Measurements from ENCODE around the gene COL1A1.

The COL1A1 gene

DNA sequence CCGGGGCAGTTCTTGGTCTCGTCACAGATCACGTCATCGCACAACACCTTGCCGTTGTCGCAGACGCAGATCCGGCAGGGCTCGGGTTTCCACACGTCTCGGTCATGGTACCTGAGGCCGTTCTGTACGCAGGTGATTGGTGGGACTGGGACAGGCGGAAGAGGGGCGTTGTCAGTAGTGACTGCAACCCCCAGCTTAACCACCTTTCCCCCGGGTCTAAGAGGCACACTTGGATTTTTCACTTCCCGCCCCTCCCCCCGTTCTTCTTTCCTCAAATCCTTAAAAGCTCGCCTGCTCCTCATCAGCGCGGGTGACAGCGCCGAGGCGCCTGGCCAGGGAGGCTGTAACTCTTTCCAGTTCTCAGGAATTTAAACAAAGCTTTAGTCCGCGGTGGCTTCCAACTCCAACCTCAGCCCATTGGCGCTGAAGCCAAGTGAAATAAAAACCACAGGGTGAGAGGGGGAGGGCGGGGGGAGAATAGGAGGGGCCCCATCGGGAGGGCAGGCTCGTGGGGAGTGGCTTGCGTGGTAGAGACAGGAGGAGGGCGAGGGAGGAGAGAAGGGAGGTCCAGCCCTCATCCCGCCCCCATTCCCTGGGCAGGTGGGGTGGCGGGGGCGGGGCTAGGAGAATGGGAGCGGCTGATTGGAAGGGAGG, 1.5 kb downstream of the COL1A1 start:
- peak; percentile 24 for DNase-seq (ENCODE audit: low spot score)

DNA sequence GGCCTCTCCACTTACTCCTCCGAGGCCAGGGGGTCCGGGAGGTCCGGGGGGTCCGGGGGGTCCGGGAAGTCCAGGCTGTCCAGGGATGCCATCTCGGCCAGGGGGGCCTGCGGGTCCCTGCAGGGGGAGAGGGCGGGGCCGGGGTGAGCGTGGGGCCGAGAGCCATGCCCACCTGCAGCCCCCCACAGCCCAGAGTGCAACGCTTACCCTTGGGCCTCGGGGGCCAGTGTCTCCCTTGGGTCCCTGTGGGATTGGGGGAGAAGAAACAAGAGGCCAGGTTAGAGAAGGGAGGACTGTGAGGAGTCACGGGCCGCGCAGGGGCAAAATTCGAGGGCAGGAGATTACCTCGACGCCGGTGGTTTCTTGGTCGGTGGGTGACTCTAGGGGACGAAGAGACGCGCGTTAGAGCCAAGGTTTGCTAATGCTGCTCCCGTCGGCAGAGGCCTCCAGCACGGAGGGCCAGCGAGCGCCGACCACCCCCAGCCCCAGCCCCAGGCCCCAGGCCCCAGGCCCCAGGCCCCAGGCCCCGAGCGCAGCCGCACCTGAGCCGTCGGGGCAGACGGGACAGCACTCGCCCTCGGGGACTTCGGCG, 2.1 kb downstream of the COL1A1 start:
- no peak for DNase-seq (ENCODE audit: low spot score)

DNA sequence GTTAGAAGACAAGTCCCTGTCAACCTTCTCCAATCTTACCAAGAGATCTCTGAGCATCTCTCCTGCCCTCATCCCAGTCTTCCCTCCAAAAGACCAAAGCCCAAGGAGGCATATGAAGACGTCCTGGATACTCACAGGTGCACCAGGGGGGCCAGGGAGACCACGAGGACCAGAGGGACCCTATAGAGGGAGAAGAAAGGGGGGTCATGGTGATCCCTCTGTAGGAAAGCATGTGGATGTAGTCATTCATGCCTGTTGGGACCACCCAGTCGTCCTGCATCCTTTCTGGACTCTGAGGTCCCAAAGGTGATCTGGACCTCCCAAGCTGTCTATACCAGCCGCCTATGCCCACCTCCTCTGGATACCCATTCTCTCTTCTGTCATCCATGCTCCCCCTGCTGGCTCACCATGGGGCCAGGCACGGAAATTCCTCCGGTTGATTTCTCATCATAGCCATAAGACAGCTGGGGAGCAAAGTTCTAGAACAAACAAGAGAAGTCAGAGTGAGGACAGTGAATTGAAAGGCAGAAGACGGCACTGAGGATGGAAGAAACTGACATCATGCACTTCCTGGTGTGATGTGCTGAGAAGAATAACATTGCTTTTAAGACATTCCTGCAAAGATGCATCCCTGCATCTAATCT, 3.3 kb downstream of the COL1A1 start:
- DNase-seq (ENCODE audit: low spot score), result peak; percentile 64

DNA sequence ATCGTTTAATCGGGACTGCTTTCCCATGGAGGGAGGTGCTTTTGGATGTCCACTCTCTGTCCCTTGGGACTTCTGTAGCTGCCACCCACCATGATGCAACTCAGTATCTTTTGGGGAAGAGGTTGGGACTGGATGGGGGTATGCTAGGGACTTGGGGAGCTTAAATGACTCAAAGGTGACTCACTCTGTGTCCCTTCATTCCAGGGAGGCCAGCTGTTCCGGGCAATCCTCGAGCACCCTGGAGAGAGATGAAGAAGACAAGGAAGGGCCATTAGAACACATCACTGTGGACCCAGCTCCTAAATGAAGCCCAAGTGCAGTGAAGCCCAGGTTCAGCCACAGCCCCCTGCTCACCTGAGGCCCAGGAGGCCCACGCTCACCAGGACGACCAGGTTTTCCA, 4.6 kb downstream of the COL1A1 start:
- no peak for DNase-seq (ENCODE audit: low spot score)

DNA sequence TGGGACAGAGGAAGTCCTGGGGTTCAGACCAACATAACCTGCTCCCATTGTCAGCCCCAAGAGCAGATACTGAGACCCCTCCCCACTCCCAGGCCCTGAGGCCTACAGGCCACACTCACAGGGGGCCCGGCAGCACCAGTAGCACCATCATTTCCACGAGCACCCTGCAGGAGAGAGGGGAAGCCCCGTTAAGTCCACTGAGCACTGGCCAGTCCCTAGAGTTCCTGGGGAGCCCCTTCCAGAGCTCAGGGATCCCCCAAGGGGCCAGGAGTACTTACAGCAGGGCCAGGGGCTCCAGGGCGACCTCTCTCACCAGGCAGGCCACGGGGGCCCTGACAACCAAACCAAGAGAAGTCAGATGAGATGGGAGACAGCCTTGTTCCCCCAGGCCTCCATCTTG, 5.4 kb downstream of the COL1A1 start:
- no peak for DNase-seq (ENCODE audit: low spot score)

DNA sequence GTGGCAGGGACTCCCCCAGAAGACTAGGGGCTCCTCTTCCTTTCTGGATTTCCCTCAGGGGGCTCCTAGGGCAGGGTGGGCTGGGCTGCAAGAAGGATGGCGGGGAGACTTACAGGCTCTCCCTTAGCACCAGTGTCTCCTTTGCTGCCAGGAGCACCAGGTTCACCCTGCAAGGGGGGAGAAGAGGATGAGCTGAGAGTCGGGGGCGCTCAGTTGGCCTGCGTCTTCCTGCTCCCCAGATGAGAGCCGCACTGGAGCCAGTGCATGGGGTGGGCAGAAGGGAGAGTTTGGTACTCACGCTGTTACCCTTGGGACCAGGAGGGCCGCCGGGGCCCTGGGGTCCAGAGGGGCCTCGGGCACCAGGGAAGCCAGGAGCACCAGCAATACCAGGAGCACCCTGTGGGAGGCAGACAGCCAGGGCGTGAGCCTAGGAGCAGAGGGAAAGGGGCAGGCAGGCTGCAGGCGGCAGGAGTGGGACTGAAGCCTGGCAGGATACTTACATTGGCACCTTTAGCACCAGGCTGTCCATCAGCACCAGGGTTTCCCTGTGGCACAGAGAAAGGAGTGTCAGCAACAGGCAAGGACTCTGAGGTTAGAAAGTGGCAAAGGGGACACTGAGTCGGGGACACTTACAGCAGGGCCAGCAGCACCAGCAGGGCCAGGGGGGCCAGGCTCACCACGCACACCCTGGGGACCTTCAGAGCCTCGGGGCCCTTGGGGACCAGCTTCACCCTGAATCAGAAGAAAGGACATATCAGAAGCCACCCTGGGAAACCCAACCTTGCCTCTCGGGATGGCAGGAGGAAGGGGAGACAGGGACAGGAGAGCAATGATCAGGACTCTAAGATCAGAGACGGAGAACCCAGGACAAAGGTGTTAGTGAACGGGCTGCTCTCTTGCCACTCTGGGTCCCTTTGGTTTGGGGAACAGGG, 6.2 kb downstream of the COL1A1 start:
- no peak for DNase-seq (ENCODE audit: low spot score)

DNA sequence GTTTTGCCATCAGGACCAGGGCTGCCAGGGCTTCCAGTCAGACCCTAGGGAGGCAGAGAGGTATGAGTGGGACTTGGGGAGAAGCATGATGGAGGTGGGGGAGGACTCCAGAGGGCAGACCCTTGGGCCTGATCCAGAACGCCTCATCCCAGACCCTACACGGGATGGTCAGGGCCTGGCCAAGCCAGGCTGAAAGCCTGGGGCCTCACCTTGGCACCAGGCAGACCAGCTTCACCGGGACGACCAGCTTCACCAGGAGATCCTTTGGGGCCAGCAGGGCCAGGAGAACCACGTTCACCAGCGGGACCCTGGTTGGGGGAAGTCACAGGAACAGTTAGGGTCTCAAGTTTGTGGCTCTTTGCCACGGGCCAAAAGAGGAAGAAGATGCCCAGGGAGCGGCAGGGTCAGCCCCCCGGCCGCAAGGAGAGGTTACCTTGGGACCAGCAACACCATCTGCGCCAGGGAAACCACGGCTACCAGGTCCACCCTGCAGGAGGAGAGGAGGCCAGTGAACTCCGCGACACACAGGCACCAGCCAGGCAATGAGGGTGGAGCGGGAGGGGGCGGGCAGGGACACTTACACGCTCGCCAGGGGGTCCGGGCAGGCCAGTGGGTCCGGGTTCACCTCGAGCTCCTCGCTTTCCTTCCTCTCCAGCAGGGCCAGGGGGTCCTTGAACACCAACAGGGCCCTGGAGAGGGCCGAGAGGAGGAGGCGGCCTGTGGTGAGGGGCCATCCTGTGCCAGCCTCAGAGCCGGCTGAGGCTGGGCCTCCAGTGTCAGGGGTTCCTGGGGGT, 7.1 kb downstream of the COL1A1 start:
- no peak for DNase-seq (ENCODE audit: low spot score)

DNA sequence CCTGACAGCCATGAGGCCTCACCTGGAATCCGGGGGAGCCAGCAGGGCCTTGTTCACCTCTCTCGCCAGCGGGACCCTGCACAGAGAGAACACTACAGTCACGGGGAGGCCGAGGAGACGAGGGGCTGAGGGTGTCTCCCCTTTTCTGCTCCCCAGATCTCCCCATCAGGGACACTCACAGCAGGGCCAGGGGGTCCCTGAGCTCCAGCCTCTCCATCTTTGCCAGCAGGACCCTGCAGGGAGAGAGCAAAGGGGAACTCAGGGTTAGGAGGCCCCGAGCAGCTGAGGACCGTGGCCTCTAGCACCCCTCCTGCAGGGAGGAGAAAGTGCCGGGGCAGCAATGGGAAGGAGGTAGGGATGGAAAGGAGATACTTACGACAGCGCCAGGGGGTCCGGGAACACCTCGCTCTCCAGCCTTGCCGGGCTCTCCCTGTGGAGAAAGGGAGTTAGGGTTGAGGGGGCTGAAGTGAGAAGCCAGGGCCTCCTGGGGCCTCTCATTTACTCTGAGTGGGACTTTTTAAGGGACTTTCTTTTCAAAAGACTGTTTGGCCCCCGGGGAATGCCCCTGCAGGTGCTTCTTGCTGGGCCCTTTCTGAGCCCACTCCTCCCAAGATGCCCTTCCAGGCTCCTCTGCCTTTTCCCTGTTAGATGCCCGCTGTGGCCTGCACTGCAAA, 8.7 kb downstream of the COL1A1 start:
- DNase-seq (ENCODE audit: low spot score), result no peak

DNA sequence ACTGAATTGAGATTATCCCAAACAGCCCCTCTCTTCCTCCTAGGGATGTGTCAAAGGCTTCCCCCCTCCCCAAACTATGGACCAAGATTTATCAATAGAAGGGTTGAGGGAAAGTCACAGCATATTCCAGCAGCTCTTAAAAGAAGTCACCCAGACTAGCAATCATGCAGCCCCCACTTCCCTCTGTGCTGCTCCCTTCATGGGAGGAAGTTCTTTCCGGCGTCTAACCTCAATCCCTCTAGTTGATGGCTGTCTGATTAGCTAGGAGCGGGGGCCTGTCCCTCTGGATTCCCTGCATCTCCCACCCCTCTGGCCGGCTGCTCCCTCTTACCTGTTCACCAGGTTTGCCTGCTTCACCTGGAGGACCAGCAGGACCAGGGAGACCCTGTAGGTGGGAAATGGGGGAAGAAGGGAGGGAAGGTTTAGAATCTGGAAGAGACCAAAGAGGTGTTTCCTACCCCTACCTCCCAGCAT, 9.2 kb downstream of the COL1A1 start:
- no peak for DNase-seq (ENCODE audit: low spot score)

DNA sequence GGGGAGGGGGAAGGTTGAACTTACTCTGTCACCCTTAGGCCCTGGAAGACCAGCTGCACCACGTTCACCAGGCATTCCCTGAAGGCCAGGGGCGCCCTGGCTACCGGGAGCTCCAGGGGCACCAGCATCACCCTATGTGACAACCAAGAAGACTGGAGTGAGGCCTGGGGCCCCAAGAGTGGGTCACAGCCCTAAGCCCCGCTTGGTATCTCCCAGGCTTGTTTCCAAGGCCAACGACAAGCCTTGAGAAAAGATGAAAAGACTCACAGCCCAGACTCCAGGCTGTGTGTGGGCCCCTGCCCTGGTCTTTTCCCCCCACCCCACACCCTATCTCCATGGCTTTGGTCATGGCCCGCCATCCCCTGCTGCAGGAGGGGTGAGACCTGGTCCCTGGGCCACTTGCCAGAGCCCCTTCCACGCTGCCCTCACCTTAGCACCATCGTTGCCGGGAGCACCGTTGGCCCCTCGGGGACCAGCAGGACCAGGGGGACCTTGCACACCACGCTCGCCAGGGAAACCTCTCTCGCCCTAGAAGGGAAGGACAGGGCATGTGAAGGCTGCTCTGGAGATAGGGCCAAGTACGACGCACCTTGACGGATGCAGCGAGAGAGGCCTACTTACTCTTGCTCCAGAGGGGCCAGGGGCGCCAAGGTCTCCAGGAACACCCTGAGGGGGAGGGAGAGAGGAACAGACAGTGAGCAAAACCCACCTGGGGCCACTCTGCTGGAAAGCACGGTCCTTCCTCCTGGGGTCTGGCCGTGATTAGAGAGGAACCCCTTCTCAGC, 9.9 kb downstream of the COL1A1 start:
- no peak for DNase-seq (ENCODE audit: low spot score)

DNA sequence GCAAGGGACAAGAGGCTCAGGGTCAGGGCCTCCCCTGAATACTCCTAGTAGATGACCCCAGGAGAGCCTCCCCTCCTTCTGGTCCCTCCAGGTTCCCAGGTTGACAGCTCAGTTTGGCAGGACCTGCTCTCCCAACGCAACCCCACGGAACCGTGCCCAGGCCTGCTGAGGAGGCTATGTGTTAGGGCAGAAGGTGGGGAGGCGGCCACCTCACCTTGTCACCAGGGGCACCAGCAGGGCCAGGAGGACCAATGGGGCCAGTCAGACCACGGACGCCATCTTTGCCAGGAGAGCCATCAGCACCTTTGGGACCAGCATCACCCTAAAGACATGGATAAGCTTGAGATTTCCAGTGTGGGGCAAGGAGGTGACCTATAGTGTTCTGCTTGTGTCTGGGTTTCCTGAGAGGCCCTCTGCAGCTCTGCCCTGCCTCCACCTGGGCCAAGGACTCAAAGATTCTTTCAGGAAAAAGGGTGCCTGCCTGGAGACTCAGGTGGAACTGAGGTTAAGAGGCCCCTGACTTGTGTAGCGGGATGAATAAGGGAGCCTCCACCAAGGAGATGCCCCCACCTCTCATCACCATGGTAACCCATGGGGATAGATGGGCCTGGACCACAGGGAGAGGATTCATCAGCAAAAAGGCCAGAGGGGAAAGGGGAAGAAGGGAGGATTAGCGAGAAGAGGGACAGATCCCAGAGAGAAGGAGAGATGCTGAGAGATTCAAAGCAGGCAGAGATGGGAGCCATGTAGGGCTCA, 10.7 kb downstream of the COL1A1 start:
- no peak for DNase-seq (ENCODE audit: low spot score)

DNA sequence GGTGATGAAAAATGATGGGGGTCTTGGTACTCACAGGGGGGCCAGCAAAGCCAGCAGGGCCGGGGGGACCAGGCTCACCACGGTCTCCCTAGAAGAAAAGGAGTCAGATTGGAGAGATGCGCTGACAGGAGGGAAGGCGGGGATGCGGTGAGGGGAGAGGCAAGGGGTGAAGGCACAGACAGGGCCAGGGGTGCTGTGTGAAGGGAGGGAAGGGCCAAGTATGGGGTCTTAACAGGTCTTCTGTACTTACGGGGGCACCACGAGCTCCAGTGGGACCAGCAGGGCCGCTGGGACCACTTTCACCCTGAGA, 11.2 kb downstream of the COL1A1 start:
- no peak for DNase-seq (ENCODE audit: low spot score)

DNA sequence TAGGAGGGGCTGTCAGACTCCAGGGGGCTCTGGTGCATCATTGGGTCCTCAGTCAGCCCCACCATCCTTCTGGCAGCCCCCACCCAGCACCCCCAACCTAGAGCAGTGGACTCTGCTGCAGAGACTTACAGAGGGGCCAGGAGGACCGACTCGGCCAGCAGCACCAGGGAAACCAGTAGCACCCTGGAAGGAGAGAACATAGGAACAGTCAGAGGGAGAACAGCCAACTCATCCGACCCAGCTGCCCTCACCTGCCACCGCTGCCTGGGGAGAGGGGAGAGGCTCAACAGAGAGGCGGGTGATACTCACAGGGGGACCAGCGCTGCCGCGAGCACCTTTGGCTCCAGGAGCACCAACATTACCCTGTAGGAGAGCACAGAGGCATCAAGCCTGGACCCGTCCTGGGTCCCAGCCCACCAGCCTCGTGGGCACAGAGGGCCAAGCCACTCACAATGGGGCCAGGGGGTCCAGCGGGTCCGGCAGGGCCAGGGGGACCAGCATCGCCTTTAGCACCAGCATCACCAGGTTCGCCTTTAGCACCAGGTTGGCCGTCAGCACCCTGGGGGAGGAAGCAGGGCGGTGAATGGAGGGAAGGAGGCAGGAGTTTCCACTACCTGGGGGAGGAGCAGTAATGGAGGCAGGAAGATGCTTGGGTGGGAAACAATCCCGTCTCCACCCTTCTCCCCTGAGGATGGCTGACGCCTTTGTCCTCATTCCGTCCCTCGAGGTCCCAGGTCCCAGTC, 11.7 kb downstream of the COL1A1 start:
- no peak for DNase-seq (ENCODE audit: low spot score)

DNA sequence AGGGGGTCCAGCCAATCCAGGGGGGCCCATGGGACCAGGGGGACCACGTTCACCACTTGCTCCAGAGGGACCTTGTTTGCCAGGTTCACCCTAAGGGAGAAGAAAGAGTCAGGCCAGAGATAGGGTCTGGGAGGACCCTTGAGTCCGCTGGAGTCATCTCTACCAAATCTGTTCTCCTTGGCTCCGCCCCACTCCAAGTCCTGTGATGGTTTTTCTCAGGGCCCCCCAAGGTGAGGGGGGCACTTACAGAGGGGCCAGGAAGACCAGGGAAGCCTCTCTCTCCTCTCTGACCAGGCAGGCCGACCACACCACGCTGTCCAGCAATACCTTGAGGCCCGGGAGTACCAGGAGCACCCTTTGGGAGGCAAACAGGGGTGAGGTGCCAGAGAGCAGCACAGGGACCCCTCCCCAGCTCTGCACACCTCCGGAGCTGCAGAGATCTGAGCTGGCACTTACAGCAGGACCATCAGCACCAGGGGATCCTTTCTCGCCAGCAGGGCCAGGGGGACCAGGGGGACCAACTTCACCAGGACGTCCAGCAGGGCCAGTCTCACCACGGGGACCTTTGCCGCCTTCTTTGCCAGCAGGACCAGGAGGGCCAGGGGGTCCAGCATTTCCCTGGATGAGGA, 12.4 kb downstream of the COL1A1 start:
- no peak for DNase-seq (ENCODE audit: low spot score)

DNA sequence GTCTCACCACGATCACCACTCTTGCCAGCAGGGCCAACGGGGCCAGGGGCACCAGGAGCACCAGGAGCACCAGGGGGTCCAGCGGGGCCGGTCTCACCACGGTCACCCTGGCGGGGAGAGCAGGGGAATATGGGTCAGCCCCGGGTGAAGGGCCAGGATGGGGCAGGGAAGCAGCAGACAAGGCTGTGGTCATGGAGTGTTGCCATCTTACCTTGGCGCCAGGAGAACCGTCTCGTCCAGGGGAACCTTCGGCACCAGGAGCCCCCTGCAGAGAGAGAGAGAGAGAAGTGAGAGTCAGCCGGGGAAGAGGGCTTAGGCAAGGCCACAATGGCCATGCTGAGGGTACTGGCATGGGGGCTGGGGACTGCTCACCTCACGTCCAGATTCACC, 12.9 kb downstream of the COL1A1 start:
- no peak for DNase-seq (ENCODE audit: low spot score)

DNA sequence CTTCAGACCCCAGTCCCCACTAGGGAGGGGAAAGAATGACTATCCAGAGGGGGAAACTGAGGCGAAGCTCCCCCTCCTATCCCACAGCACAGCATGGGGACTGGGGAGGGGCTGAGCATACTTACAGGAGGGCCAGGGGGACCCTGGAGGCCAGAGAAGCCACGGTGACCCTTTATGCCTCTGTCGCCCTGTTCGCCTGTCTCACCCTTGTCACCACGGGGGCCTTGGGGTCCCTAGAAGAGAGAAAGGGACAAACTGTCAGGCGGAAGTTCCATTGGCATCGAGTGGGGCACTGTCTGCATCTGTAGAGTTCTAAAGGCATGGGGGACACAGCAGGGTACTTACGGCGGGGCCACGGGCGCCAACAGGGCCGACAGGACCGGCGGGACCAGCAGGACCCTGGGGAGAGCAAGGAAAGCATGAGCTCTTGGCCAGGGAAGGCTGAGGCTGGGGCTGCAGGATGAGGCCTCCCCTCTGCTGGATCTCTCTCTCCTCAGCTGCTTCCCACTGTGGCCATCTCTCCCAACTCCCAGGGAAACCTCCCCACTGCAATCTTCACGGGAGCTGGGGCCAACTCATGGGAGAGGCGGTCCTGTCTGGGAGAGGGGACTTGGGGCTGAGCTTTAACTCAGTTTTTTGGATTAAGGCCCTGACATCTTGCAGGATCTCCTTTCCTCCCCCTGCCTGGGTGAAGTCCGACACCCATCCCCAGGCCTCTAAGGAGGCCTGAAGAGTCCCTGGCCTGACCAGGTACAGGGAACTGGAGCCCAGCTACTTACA, 13.5 kb downstream of the COL1A1 start:
- DNase-seq (ENCODE audit: low spot score), result no peak

DNA sequence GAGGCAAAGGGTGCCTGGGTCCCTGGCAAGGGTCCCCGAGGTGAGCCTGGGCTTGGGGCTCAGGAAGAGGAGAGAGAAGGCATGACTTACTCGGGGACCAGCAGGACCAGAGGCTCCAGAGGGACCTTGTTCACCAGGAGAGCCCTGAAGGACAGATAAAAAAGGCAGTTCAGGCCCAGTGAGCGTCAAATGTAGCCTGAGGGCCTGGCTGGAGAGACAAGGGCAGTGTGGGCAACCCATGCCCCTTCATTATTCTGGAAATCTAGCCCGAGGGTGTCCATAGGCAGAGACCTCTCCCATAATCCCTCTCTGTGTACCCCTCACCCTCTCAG, 14.1 kb downstream of the COL1A1 start:
- DNase-seq (ENCODE audit: low spot score), result no peak
